CD4-positive, alpha-beta memory T cell (primary cell): ENCODE measurements around the gene ARRDC3. TPM values are rescaled to one million over a fixed set of nuclear protein-coding genes. Genes with fewer than 3 reads are reported as not detected.
"Not testable (repeated sequence)": the region's sequence is repeated elsewhere in the genome, so short reads cannot be mapped to it uniquely, and the experiment has no call there.

ENCODE experiments used
- CTCF ChIA-PET: fragments of 350-600 bp; sonication (Branson Sonifier 250); formaldehyde crosslinking; loops from one replicate; lab custom pipeline; 2021; ENCODE audit warnings: inconsistent platforms; ENCODE audit not compliant: partially characterized antibody; lab: Charles Lee
- POLR2A ChIA-PET: fragments of 350-600 bp; sonication (Branson Sonifier 250); formaldehyde crosslinking; loops from one replicate; lab custom pipeline; 2021; ENCODE audit not compliant: partially characterized antibody; lab: Charles Lee
- DNase-seq, 5 donors: peaks; one replicate each; pipeline versions ENCODE4 v3.0.0 to v3.0.0-alpha.2; 2020 to 2022; ENCODE audit warnings: mixed read lengths in 1 of 5
- H3K27ac ChIP-seq: one replicate; pipeline ENCODE4 v1.7.0; 2013; ENCODE audit warnings: low read depth, low read length
- H3K27me3 ChIP-seq: 2 replicates; pipeline ENCODE4 v1.7.0; 2013; ENCODE audit warnings: mild to moderate bottlenecking, low read length, moderate library complexity; ENCODE audit not compliant: insufficient read depth
- H3K36me3 ChIP-seq: 2 replicates; pipeline ENCODE4 v1.7.0; 2013; ENCODE audit warnings: mild to moderate bottlenecking, low read length, moderate library complexity; ENCODE audit not compliant: insufficient read depth
- H3K4me1 ChIP-seq: 2 replicates; pipeline ENCODE4 v1.7.0; 2013; ENCODE audit warnings: mild to moderate bottlenecking, low read length, moderate library complexity; ENCODE audit not compliant: insufficient read depth
- H3K4me3 ChIP-seq, 2 donors: one replicate each; pipeline ENCODE4 v1.7.0; 2013; ENCODE audit warnings: low read length in 2 of 2, mild to moderate bottlenecking in 1 of 2
- H3K9me3 ChIP-seq, 2 donors: one replicate each; pipeline ENCODE4 v1.7.0; 2013; ENCODE audit warnings: low read length in 2 of 2, control low read depth in 1 of 2; ENCODE audit not compliant: control insufficient read depth in 1 of 2
- H3K27ac Mint-ChIP-seq, 7 donors: one replicate each; pipeline ENCODE4 v1.8.0; 2020 to 2021; ENCODE audit warnings: mixed read lengths in 7 of 7, mild to moderate bottlenecking in 6 of 7, inconsistent platforms in 3 of 7, moderate library complexity in 3 of 7
- H3K27me3 Mint-ChIP-seq, 2 donors: one replicate each; pipeline ENCODE4 v1.8.0; 2020 to 2021; ENCODE audit warnings: mixed read lengths in 2 of 2
- H3K36me3 Mint-ChIP-seq, 2 donors: one replicate each; pipeline ENCODE4 v1.8.0; 2020 to 2021; ENCODE audit warnings: mixed read lengths in 2 of 2, inconsistent platforms in 1 of 2, mild to moderate bottlenecking in 1 of 2
- H3K4me1 Mint-ChIP-seq, 4 donors: one replicate each; pipeline ENCODE4 v1.8.0; 2020 to 2021; ENCODE audit warnings: mixed read lengths in 4 of 4, mild to moderate bottlenecking in 1 of 4
- H3K4me3 Mint-ChIP-seq, 8 donors: one replicate each; pipeline ENCODE4 v1.8.0; 2020 to 2021; ENCODE audit warnings: mixed read lengths in 8 of 8, mild to moderate bottlenecking in 7 of 8, moderate library complexity in 6 of 8, inconsistent platforms in 3 of 8
- H3K9me3 Mint-ChIP-seq, 8 donors: one replicate each; pipeline ENCODE4 v1.8.0; 2020 to 2021; ENCODE audit warnings: mixed read lengths in 8 of 8, mild to moderate bottlenecking in 5 of 8, inconsistent platforms in 3 of 8, moderate library complexity in 1 of 8
- intact Hi-C: fragments of 100-400 bp; cut with micrococcal nuclease; formaldehyde crosslinking; loops from one replicate; pipeline ENCODE4 v1.15.1; 2023
- polyA plus RNA-seq, 2 donors: library from polyadenylated mRNA; unstranded; fragments of 300-500 nt; fragmentation: Illumina TruSeq; gene quantifications; one replicate each; pipeline ENCODE4 v1.2.3, GENCODE V29; 2021
- total RNA-seq, 2 experiments: library from RNA; stranded (reverse); gene quantifications; one replicate each; pipeline ENCODE4 v1.2.3, GENCODE V29; 2021

ARRDC3 gene
- total and polyA plus RNA-seq, 4 experiments from 2014 or later = 46.7 to 130 (median 95.0) TPM

GRCh38 chr5:91385596-91385995 is 2.5 kb upstream of the ARRDC3 start:
- H3K9me3 ChIP-seq, DNase-seq, H3K27me3 ChIP-seq, H3K4me3 Mint-ChIP-seq, H3K27ac ChIP-seq, H3K27me3 Mint-ChIP-seq, H3K36me3 ChIP-seq, H3K9me3 Mint-ChIP-seq, H3K27ac Mint-ChIP-seq, H3K4me3 ChIP-seq: not testable (repeated sequence)
- Mint-ChIP-seq H3K4me1 (peaks cover 16 to 23% (median 21%) of the 10 kb centered on the region in 4 donors), H3K36me3 (peaks cover 0 to 27% of the 10 kb centered on the region in 2 donors)
- peaks cover 12% of the 10 kb centered on the region for H3K4me1 ChIP-seq
- CTCF ChIA-PET = interaction anchor here (0.6 to 9.1 kb wide), 35 partner anchors 10 to 523 kb away, joined by 3 to 285 read pairs (median 6); no protein-coding TSS in a partner anchor
- intact Hi-C loops = loop anchor here (1.0 to 10.0 kb wide), 2 partner anchors 159 to 521 kb away; no protein-coding TSS in a partner anchor
- POLR2A ChIA-PET = interaction anchor here (0.7 to 6.1 kb wide), 13 partner anchors 13 to 976 kb away, joined by 3 to 230 read pairs (median 26); partner anchors contain the start of genes CETN3, MBLAC2 and POLR3G

DNA sequence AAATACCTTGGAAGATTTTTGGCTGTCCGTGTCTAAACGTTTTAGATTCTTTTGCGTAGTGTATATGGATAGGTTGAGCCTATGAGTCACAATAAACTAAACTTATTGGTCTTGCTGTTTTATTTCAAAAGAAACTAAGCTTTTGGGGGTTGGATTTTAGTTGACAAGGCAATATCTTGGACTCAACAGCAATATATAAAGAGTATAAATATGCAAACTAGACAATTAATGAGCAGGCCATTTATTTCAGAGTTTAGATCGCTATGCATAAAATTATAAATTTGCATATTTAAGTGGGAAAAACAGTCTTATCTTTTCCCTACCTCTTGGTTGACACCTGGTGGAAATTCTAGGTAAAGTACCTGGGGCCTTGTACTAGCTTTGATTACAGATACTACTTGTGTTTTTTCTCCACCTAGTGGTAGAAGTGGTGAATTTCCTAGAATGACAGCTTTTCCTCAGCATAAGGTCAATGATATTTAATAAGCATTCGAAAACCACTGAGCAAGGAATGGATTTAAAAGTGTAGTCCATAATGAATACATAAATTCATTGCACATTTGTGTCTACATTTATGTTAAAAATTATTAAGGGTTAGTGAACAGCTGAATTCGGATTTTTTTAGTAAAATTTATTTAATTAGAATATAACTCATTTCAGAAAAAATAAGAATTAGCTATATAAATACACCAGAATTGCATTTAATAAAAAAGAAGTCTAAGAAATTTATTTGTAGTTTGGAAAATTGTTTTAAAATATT is 1.7 kb upstream of the ARRDC3 start:
- H3K36me3 ChIP-seq = no peaks in the 10 kb centered on the region
- H3K4me1 ChIP-seq = peaks cover 12% of the 10 kb centered on the region
- peak overlapping the region in 1 of 2 donors; percentile 81 for H3K4me3 ChIP-seq
- Mint-ChIP-seq H3K4me3 (peak overlapping the region; percentile 12 to 100 (median 95)), H3K27me3 (no peaks in the 10 kb centered on the region), H3K4me1 (peaks cover 16 to 24% (median 21%) of the 10 kb centered on the region in 4 donors), H3K27ac (peak overlapping the region; percentile 24 to 100 (median 98)), H3K36me3 (peaks cover 2 to 29% of the 10 kb centered on the region in 2 donors), H3K9me3 (no peaks in the 10 kb centered on the region)
- no peak overlapping the region for H3K27ac ChIP-seq
- intact Hi-C loops = loop anchor here (1.0 to 10.0 kb wide), 2 partner anchors 159 to 520 kb away; no protein-coding TSS in a partner anchor
- H3K27me3 ChIP-seq = no peaks in the 10 kb centered on the region
- DNase-seq = peak; percentile 69 to 83 (median 80)
- H3K9me3 ChIP-seq = no peaks in the 10 kb centered on the region
- ChIA-PET CTCF (interaction anchor here (0.6 to 9.1 kb wide), 39 partner anchors 9 to 518 kb away, joined by 3 to 285 read pairs (median 5); no protein-coding TSS in a partner anchor), POLR2A (interaction anchor here (1.2 to 6.1 kb wide), 15 partner anchors 12 to 975 kb away, joined by 3 to 230 read pairs (median 23); partner anchors contain the start of genes CETN3, LYSMD3, MBLAC2 and POLR3G)

DNA sequence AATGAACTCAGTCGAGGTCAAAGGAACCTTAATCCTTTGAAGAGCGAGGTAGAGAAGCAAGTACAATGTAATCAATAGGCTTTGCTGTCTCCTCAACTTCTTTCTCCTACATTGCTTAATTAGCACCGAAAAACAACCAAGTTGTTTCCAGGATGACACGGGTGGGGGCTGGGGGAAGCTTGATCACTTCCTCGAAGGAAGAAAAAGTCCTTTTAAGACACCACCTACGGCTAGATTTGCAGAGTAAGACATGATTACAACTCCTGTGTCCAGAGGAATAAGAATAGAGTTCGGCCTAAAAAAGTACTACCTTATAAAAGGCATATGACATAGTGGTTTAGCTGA is 811 bp upstream of the ARRDC3 start:
- no peaks in the 10 kb centered on the region for H3K27me3 ChIP-seq
- ChIA-PET CTCF (interaction anchor here (1.0 to 9.1 kb wide), 20 partner anchors 14 to 518 kb away, joined by 3 to 285 read pairs (median 16); no protein-coding TSS in a partner anchor), POLR2A (interaction anchor here (0.5 to 6.1 kb wide), 20 partner anchors 12 to 974 kb away, joined by 3 to 230 read pairs (median 14); partner anchors contain the start of genes CETN3, LYSMD3, MBLAC2 and POLR3G)
- H3K9me3 ChIP-seq = no peaks in the 10 kb centered on the region
- Mint-ChIP-seq H3K4me1 (peaks cover 18 to 30% (median 21%) of the 10 kb centered on the region in 4 donors), H3K36me3 (peaks cover 5 to 33% of the 10 kb centered on the region in 2 donors), H3K27me3 (no peaks in the 10 kb centered on the region), H3K27ac (peak overlapping the region; percentile 90 to 100 (median 99)), H3K9me3 (no peaks in the 10 kb centered on the region), H3K4me3 (peak overlapping the region; percentile 94 to 100 (median 99))
- H3K4me1 ChIP-seq = peaks cover 14% of the 10 kb centered on the region
- H3K4me3 ChIP-seq = peak overlapping the region; percentile 81 to 100
- H3K36me3 ChIP-seq = no peaks in the 10 kb centered on the region
- peak overlapping the region; percentile 100 for H3K27ac ChIP-seq
- peak in 1 of 5 donors; percentile 50 for DNase-seq
- intact Hi-C loops = loop anchor here (1.0 to 10.0 kb wide), 2 partner anchors 70 to 519 kb away; no protein-coding TSS in a partner anchor

- POLR2A ChIA-PET = interaction anchor here (0.7 to 6.1 kb wide), 29 partner anchors 10 to 973 kb away, joined by 3 to 230 read pairs (median 6); partner anchors contain the start of genes CETN3, LYSMD3, MBLAC2 and POLR3G
- DNase-seq = peak; percentile 50 to 60 (median 54)
- Mint-ChIP-seq H3K27ac (peak overlapping the region; percentile 90 to 100 (median 99)), H3K4me3 (peak overlapping the region; percentile 94 to 100 (median 99)), H3K4me1 (peaks cover 22 to 39% (median 29%) of the 10 kb centered on the region in 4 donors), H3K9me3 (no peaks in the 10 kb centered on the region), H3K36me3 (peaks cover 13 to 41% of the 10 kb centered on the region in 2 donors), H3K27me3 (no peaks in the 10 kb centered on the region)
- H3K4me1 ChIP-seq = peaks cover 28% of the 10 kb centered on the region
- H3K27ac ChIP-seq = peak overlapping the region; percentile 100
- no peaks in the 10 kb centered on the region for H3K27me3 ChIP-seq
- intact Hi-C loops = loop anchor here (1.0 to 10.0 kb wide), 2 partner anchors 68 to 518 kb away; no protein-coding TSS in a partner anchor
- CTCF ChIA-PET = interaction anchor here (0.6 to 9.1 kb wide), 13 partner anchors 20 to 521 kb away, joined by 3 to 285 read pairs (median 48); no protein-coding TSS in a partner anchor
- H3K36me3 ChIP-seq = peaks cover 5% of the 10 kb centered on the region
- no peaks in the 10 kb centered on the region for H3K9me3 ChIP-seq
- H3K4me3 ChIP-seq = peak overlapping the region; percentile 81 to 100
Measured at GRCh38 chr5:91382530-91383026, 539 bp downstream of the ARRDC3 start.

GRCh38 chr5:91381774-91382359 is 1.2 kb downstream of the ARRDC3 start:
- Histone ChIP-seq H3K4me3 (peak overlapping the region; percentile 81 to 100), H3K27me3 (no peaks in the 10 kb centered on the region), H3K36me3 (peaks cover 11% of the 10 kb centered on the region), H3K27ac (peak overlapping the region; percentile 100), H3K9me3 (no peaks in the 10 kb centered on the region), H3K4me1 (peaks cover 35% of the 10 kb centered on the region)
- peak; percentile 80 to 96 (median 90) for DNase-seq
- CTCF ChIA-PET = interaction anchor here (4.2 to 9.1 kb wide), 6 partner anchors 38 to 162 kb away, joined by 38 to 285 read pairs (median 76); no protein-coding TSS in a partner anchor
- Mint-ChIP-seq H3K4me3 (peak overlapping the region; percentile 94 to 100 (median 99)), H3K4me1 (peaks cover 24 to 46% (median 31%) of the 10 kb centered on the region in 4 donors), H3K36me3 (peaks cover 15 to 48% of the 10 kb centered on the region in 2 donors), H3K9me3 (no peaks in the 10 kb centered on the region), H3K27ac (peak overlapping the region; percentile 91 to 100 (median 99)), H3K27me3 (no peaks in the 10 kb centered on the region)
- intact Hi-C loops = loop anchor here (1.0 to 10.0 kb wide), 2 partner anchors 517 to 908 kb away; partner anchors contain the start of genes MBLAC2 and POLR3G
- POLR2A ChIA-PET = interaction anchor here (0.9 to 6.1 kb wide), 15 partner anchors 9 to 972 kb away, joined by 3 to 230 read pairs (median 19); partner anchors contain the start of genes CETN3, LYSMD3, MBLAC2 and POLR3G

- Histone ChIP-seq H3K36me3 (peaks cover 17% of the 10 kb centered on the region), H3K4me1 (peaks cover 40% of the 10 kb centered on the region), H3K27me3 (no peaks in the 10 kb centered on the region), H3K9me3 (no peaks in the 10 kb centered on the region), H3K27ac (peak overlapping the region; percentile 100), H3K4me3 (peak overlapping the region; percentile 81 to 100)
- H3K36me3 Mint-ChIP-seq = peaks cover 15 to 48% of the 10 kb centered on the region in 2 donors
- peaks cover 24 to 48% (median 32%) of the 10 kb centered on the region in 4 donors for H3K4me1 Mint-ChIP-seq
- no peaks in the 10 kb centered on the region for H3K9me3 Mint-ChIP-seq
- peak overlapping the region; percentile 91 to 100 (median 99) for H3K27ac Mint-ChIP-seq
- peak overlapping the region; percentile 94 to 100 (median 99) for H3K4me3 Mint-ChIP-seq
- POLR2A ChIA-PET = interaction anchor here (0.7 to 6.0 kb wide), 18 partner anchors 9 to 971 kb away, joined by 3 to 217 read pairs (median 6); partner anchors contain the start of genes CETN3, MBLAC2 and POLR3G
- intact Hi-C loops = loop anchor here (1.0 to 10.0 kb wide), 2 partner anchors 517 to 907 kb away; partner anchors contain the start of genes MBLAC2 and POLR3G
- CTCF ChIA-PET = interaction anchor here (1.5 to 2.1 kb wide), 3 partner anchors 69 to 155 kb away, joined by 3 to 22 read pairs (median 8); no protein-coding TSS in a partner anchor
- no peak for DNase-seq
- H3K27me3 Mint-ChIP-seq = no peaks in the 10 kb centered on the region
Measured at GRCh38 chr5:91381239-91381773, 1.8 kb downstream of the ARRDC3 start.
